HG02763 (cell line): ENCODE measurements around the gene FAM193B.
"Not testable (repeated sequence)": the region's sequence is repeated elsewhere in the genome, so short reads cannot be mapped to it uniquely, and the experiment has no call there.

Source experiments
- ATAC-seq: cut with Tn5 transposase; IDR thresholded peaks from one replicate; pipeline ENCODE4 v1.9.1; 2021; ENCODE audit warnings: mild to moderate bottlenecking, moderate library complexity; ENCODE audit not compliant: unreplicated experiment

FAM193B gene

GRCh38 chr5:177538876-177539275 is 15.5 kb downstream of the FAM193B start:
- no peak for ATAC-seq

GRCh38 chr5:177537389-177538361 is 16.7 kb downstream of the FAM193B start:
- no peak for ATAC-seq

- no peak for ATAC-seq
Measured at GRCh38 chr5:177536386-177536785, 18.0 kb downstream of the FAM193B start.

- ATAC-seq: no peak
Measured at GRCh38 chr5:177535125-177535524, 19.2 kb downstream of the FAM193B start.

GRCh38 chr5:177534433-177534832 is 19.9 kb downstream of the FAM193B start:
- not testable (repeated sequence) for ATAC-seq

GRCh38 chr5:177531209-177531940 is 23.0 kb downstream of the FAM193B start:
- no peak for ATAC-seq

GRCh38 chr5:177530638-177531037 is 23.7 kb downstream of the FAM193B start:
- no peak for ATAC-seq

GRCh38 chr5:177529247-177530203 is 24.8 kb downstream of the FAM193B start:
- no peak for ATAC-seq

- ATAC-seq: no peak
Measured at GRCh38 chr5:177528631-177529030, 25.7 kb downstream of the FAM193B start.

- ATAC-seq: no peak
Measured at GRCh38 chr5:177527595-177527994, 26.8 kb downstream of the FAM193B start.

GRCh38 chr5:177526791-177527190 is 27.6 kb downstream of the FAM193B start:
- no peak for ATAC-seq

- no peak for ATAC-seq
Measured at GRCh38 chr5:177526191-177526590, 28.2 kb downstream of the FAM193B start.

GRCh38 chr5:177524941-177525655 is 29.3 kb downstream of the FAM193B start:
- ATAC-seq: no peak

GRCh38 chr5:177524539-177524900 is 29.8 kb downstream of the FAM193B start:
- no peak for ATAC-seq

GRCh38 chr5:177523711-177524538 is 30.4 kb downstream of the FAM193B start:
- no peak for ATAC-seq

GRCh38 chr5:177520916-177521513 is 33.3 kb downstream of the FAM193B start:
- no peak for ATAC-seq

GRCh38 chr5:177520271-177520670 is 34.1 kb downstream of the FAM193B start:
- ATAC-seq: no peak

GRCh38 chr5:177519463-177520235 is 34.7 kb downstream of the FAM193B start:
- ATAC-seq: no peak
